Stimulated activated naive CD8-positive, alpha-beta T cell treated with anti-CD3 and anti-CD28 coated beads, Interleukin-15, amount 100 ng/mL, for 72 hours (primary cell): ENCODE results near the gene ANKRD31.

ENCODE experiments used
- ATAC-seq: fragments of 150-1000 bp; cut with Tn5 transposase; 2 replicates; pipeline ENCODE4 v1.10.0; 2021; ENCODE audit warnings: mild to moderate bottlenecking, moderate library complexity
- DNase-seq, 2 donors: peaks; one replicate each; pipeline ENCODE4 v3.0.0; 2021 to 2022
- H3K27ac Mint-ChIP-seq, 2 donors: one replicate each; pipeline ENCODE4 v1.8.0; 2022; ENCODE audit warnings: mild to moderate bottlenecking in 2 of 2, mixed read lengths in 2 of 2, moderate library complexity in 2 of 2
- H3K27me3 Mint-ChIP-seq: one replicate; pipeline ENCODE4 v1.8.0; 2022; ENCODE audit warnings: mixed read lengths
- H3K4me1 Mint-ChIP-seq: one replicate; pipeline ENCODE4 v1.8.0; 2022; ENCODE audit warnings: mild to moderate bottlenecking, mixed read lengths
- H3K4me3 Mint-ChIP-seq, 2 donors: one replicate each; pipeline ENCODE4 v1.8.0; 2022; ENCODE audit warnings: mild to moderate bottlenecking in 2 of 2, mixed read lengths in 2 of 2, moderate library complexity in 1 of 2
- H3K9me3 Mint-ChIP-seq, 2 donors: one replicate each; pipeline ENCODE4 v1.8.0; 2022; ENCODE audit warnings: mixed read lengths in 2 of 2

ANKRD31 gene

DNA sequence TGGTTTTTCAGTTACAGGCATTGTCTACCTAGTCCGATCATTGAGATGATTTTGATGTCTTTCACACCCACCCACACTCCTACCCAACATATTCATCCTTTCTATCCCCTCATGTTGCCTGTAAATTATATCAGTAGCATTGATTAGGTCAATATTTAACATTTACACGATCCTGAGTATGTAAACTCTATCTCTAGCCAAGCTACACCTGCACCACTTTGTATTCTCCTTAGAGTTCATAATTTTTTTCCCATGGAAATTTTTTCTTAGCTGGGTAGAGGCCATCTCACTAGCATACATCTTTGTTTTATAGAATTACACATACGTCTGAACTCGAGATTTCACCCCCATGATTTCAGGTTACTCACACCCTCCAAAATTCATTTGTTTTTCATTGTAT lies 214.9 kb downstream of the ANKRD31 start:
- no peak for ATAC-seq
- peaks cover 42% of the 10 kb centered on the region for H3K4me1 Mint-ChIP-seq

DNA sequence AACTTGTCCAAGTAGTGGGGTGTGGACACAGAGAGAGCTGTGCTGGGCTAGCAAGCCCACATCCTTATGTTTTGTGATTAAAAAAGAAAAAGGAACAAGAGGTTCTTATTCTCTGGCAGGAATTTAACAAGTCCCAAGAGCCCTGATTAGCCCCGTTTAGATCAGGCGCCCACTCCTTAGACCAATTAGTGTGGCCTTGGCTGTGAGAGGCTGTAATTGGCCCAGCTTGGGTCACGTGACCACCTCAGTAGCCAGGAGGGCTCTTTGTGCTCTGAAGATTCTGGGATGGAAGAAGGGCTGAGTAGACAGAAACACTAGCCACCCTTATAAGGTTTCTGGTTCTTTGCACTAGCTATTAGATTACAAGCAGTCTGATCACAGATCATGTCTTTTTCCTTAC lies 215.5 kb downstream of the ANKRD31 start:
- Mint-ChIP-seq H3K27ac (no peak overlapping the region), H3K4me1 (peaks cover 40% of the 10 kb centered on the region), H3K4me3 (no peak overlapping the region), H3K27me3 (no peaks in the 10 kb centered on the region), H3K9me3 (no peaks in the 10 kb centered on the region)
- no peak for ATAC-seq
- no peak for DNase-seq

More for the DNA sequence above, 214.9 kb downstream of the ANKRD31 start:
- DNase-seq = no peak
- H3K27me3 Mint-ChIP-seq = no peaks in the 10 kb centered on the region
- H3K4me3 Mint-ChIP-seq = no peak overlapping the region
- H3K27ac Mint-ChIP-seq = no peak overlapping the region
- no peaks in the 10 kb centered on the region for H3K9me3 Mint-ChIP-seq

DNA sequence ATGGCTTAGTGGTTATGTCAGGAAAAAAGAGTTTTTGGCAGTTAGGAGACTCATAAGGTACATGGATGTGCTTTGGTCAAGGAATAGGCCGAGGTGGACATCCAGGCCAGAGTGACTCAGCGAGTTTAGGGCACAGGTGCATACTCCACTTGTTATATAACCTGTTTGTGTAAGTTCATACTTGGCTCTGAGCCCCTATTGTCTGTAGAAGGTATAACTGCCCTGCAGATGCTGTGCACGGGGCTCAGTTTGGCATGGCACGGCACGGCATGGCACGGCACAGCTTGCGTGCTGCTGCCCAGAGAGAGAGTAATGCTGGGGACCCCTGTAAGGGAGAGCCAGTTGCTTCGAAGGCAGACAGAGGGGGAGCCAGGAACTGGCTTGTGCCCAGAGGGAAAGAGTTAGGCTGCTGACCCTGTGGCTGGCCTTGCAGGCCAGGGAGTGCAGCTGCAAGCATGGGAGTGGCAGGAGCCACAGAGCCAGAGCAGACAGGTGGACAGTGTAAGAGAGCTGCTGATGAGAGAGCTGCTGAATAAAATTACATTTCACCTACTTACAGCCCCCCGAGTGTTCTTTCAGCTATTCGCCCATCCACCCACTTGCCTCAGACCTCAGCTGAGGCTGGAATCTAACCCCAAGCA lies 216.5 kb downstream of the ANKRD31 start:
- Mint-ChIP-seq H3K27me3 (no peaks in the 10 kb centered on the region), H3K4me3 (no peak overlapping the region), H3K9me3 (no peaks in the 10 kb centered on the region), H3K4me1 (peaks cover 40% of the 10 kb centered on the region), H3K27ac (no peak overlapping the region)
- no peak for DNase-seq
- ATAC-seq = no peak

DNA sequence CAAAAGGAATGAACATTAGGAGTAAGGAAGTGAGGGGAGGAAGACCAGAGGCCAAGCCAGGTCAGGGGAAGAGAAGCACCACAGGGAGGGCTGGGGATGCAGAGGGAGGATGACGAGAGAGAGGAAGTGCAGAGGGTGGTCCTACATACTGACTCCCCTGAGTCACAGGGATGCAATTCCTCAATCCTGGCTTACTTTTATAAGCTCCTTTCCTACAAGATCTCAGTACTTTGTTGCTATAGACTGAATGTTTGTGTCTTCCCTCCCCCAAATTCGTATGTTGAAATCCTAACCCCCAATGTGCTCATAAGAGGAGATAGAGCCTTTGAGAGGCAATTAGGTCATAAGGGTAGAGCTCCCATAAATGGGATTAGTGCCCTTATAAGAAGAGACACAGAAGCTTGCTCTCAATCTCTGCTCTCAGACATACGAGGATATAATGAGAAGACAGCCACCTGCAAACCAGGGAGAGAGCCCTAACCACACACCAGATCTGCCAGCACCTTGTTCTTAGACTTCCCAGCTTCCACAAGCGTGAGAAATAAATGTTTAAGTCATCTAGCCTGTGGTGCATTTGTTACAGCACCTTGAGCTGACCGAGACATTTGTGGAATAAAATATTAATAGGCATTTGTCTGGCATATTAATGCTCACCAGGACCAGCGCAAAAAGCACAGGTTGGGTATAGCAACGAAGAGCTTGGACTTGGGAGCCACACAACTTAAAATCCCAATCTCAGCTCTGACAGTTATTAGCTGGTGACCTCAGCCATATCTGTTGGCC lies 217.7 kb downstream of the ANKRD31 start:
- Mint-ChIP-seq H3K4me3 (no peak overlapping the region), H3K4me1 (peaks cover 33% of the 10 kb centered on the region), H3K27me3 (no peaks in the 10 kb centered on the region), H3K9me3 (no peaks in the 10 kb centered on the region), H3K27ac (no peak overlapping the region)
- ATAC-seq (no peak), DNase-seq (no peak)
